Renal pelvis (tissue), 4 donors: ENCODE data around the gene MYCBPAP. TPM values are rescaled to one million over a fixed set of nuclear protein-coding genes. Genes with fewer than 3 reads are reported as not detected.
A peak's percentile ranks its signal among the peaks of the same experiment; 100 is the strongest.
"Not testable (repeated sequence)": the region's sequence is repeated elsewhere in the genome, so short reads cannot be mapped to it uniquely, and the experiment has no call there.

Source experiments
- DNase-seq: peaks from one replicate; pipeline ENCODE4 v3.0.0-alpha.2; 2013
- polyA plus RNA-seq, 3 donors: library from polyadenylated mRNA; unstranded; fragments of 120-200 nt; gene quantifications; one replicate each; pipeline ENCODE4 v1.2.1, GENCODE V29; 2013; ENCODE audit not compliant: insufficient read length in 3 of 3

Gene MYCBPAP
- polyA plus RNA-seq, 3 donors: 1.4 to 2.4 (median 2.3) TPM

GRCh38 chr17:50469671-50470305, 38.5 kb upstream of the MYCBPAP start:
- DNase-seq: no peak

- DNase-seq: no peak
Measured at GRCh38 chr17:50470426-50470825, 37.8 kb upstream of the MYCBPAP start.

- no peak for DNase-seq
Measured at GRCh38 chr17:50471009-50471905, 37.0 kb upstream of the MYCBPAP start.

- no peak for DNase-seq
Measured at GRCh38 chr17:50472286-50472685, 36.0 kb upstream of the MYCBPAP start.

GRCh38 chr17:50472761-50473161, 35.5 kb upstream of the MYCBPAP start:
- DNase-seq: not testable (repeated sequence)

- no peak for DNase-seq
Measured at GRCh38 chr17:50473901-50474300, 34.3 kb upstream of the MYCBPAP start.

GRCh38 chr17:50474523-50474922, 33.7 kb upstream of the MYCBPAP start:
- no peak for DNase-seq

- DNase-seq: no peak
Measured at GRCh38 chr17:50475362-50475761, 32.9 kb upstream of the MYCBPAP start.

GRCh38 chr17:50475775-50476544, 32.3 kb upstream of the MYCBPAP start:
- not testable (repeated sequence) for DNase-seq

GRCh38 chr17:50476545-50477315, 31.5 kb upstream of the MYCBPAP start:
- DNase-seq: no peak

- no peak for DNase-seq
Measured at GRCh38 chr17:50477976-50478375, 30.3 kb upstream of the MYCBPAP start.

- DNase-seq: peak; percentile 88
Measured at GRCh38 chr17:50478391-50479381, 29.6 kb upstream of the MYCBPAP start, which contains the start of gene RSAD1. RSAD1 (plus strand) TSS chr17:50478860; CDS start chr17:50478885, 25 bp downstream.

- peak; percentile 85 for DNase-seq
Measured at GRCh38 chr17:50479522-50480141, 28.6 kb upstream of the MYCBPAP start.

- no peak for DNase-seq
Measured at GRCh38 chr17:50480142-50480764, 28.0 kb upstream of the MYCBPAP start.

GRCh38 chr17:50480854-50481490, 27.3 kb upstream of the MYCBPAP start:
- DNase-seq: no peak

- DNase-seq: no peak
Measured at GRCh38 chr17:50481648-50482047, 26.6 kb upstream of the MYCBPAP start.

- DNase-seq: no peak
Measured at GRCh38 chr17:50482110-50482509, 26.1 kb upstream of the MYCBPAP start.

- DNase-seq: peak; percentile 88
Measured at GRCh38 chr17:50482516-50482915, 25.7 kb upstream of the MYCBPAP start.

GRCh38 chr17:50483266-50483665, 25.0 kb upstream of the MYCBPAP start:
- DNase-seq: no peak
